Endothelial cell of umbilical vein (primary cell): ENCODE data around the gene ZNF184. TPM values are rescaled to one million over a fixed set of nuclear protein-coding genes. Genes with fewer than 3 reads are reported as not detected.

Source experiments
- BruUV-seq: library from RNA; stranded (reverse); fragments of 400-500 nt; replicated peaks from 2 replicates; lab custom pipeline; 2021; lab: Mats Ljungman, UMichigan
- CTCF ChIA-PET: fragments of 300-600, 350-600 bp; sonication (Branson Sonifier 250); formaldehyde crosslinking; loops from one replicate; lab custom pipeline; 2021; ENCODE audit warnings: antibody characterized with exemption, inconsistent platforms; lab: Charles Lee
- POLR2A ChIA-PET: fragments of 300-600, 350-600 bp; sonication (Branson Sonifier 250); formaldehyde crosslinking; loops from one replicate; lab custom pipeline; 2021; ENCODE audit warnings: antibody characterized with exemption, inconsistent platforms; lab: Charles Lee
- DNase-seq: peaks from one replicate; pipeline ENCODE4 v3.0.0-alpha.2; 2011; ENCODE audit warnings: low read depth, low spot score
- FAIRE-seq: peaks from 2 replicates; lab custom pipeline; 2011; peaks lifted over from hg19 to GRCh38; lab: Jason Lieb, UNC
- H2AFZ ChIP-seq: 2 replicates; pipeline ENCODE4 v1.6.0; 2012; ENCODE audit warnings: low read depth, low read length, control low read depth, inconsistent platforms
- H3K27ac ChIP-seq: 2 replicates; pipeline ENCODE4 v1.5.1; 2011; ENCODE audit warnings: low read depth, mild to moderate bottlenecking, control low read depth, low read length, moderate library complexity; ENCODE audit not compliant: insufficient read depth
- H3K27me3 ChIP-seq, 2 experiments: 2 replicates each; pipeline versions ENCODE4 v1.6.0 to v1.6.1; 2011; ENCODE audit warnings: low read length in 2 of 2, mixed read lengths in 1 of 2; ENCODE audit not compliant: control insufficient read depth in 2 of 2, insufficient read depth in 2 of 2
- H3K36me3 ChIP-seq, 2 experiments: 2 replicates in 1 of 2; 3 replicates in 1 of 2; pipeline ENCODE4 v1.5.1; 2011; ENCODE audit warnings: low read length in 2 of 2, mild to moderate bottlenecking in 1 of 2, moderate library complexity in 1 of 2; ENCODE audit not compliant: control insufficient read depth in 2 of 2, insufficient read depth in 2 of 2; ENCODE audit errors: extremely low read depth in 1 of 2
- H3K4me1 ChIP-seq: 3 replicates; pipeline ENCODE4 v1.5.1; 2011; ENCODE audit warnings: mild to moderate bottlenecking, low read length; ENCODE audit not compliant: control insufficient read depth, insufficient read depth; ENCODE audit errors: extremely low read depth
- H3K4me2 ChIP-seq: 2 replicates; pipeline ENCODE4 v1.6.1; 2011; ENCODE audit warnings: low read length, control low read depth, mixed read lengths; ENCODE audit not compliant: insufficient read depth
- H3K4me3 ChIP-seq, 3 experiments: fragments of 200-600 bp in 1 of 3; sonication (generic), shearing (Covaris generic) in 1 of 3; replicated peaks in 1 of 3; 2 replicates each; pipeline ENCODE4 v1.5.1; 2011 to 2016; ENCODE audit warnings: control low read depth in 3 of 3, low read length in 3 of 3, mild to moderate bottlenecking in 2 of 3, inconsistent platforms in 1 of 3, low read depth in 1 of 3, moderate library complexity in 1 of 3; ENCODE audit not compliant: insufficient read depth in 1 of 3
- H3K79me2 ChIP-seq: 2 replicates; pipeline ENCODE4 v1.6.0; 2012; ENCODE audit warnings: low read length, inconsistent platforms; ENCODE audit not compliant: control insufficient read depth, insufficient read depth
- H3K9ac ChIP-seq: replicated peaks from 2 replicates; pipeline ENCODE3; 2011; ENCODE audit warnings: low read length, control low read depth; ENCODE audit not compliant: insufficient read depth; ENCODE audit errors: extremely low read depth
- H3K9me1 ChIP-seq: replicated peaks from 3 replicates; pipeline ENCODE4 v1.6.0; 2011; ENCODE audit warnings: mild to moderate bottlenecking, low read length; ENCODE audit not compliant: control insufficient read depth, insufficient read depth; ENCODE audit errors: extremely low read depth
- H3K9me3 ChIP-seq: replicated peaks from 2 replicates; pipeline ENCODE4 v1.5.1; 2012; ENCODE audit warnings: low read length, inconsistent platforms; ENCODE audit not compliant: control insufficient read depth, insufficient read depth
- H4K20me1 ChIP-seq: replicated peaks from 2 replicates; pipeline ENCODE3; 2011; ENCODE audit warnings: mild to moderate bottlenecking, low read length; ENCODE audit not compliant: control insufficient read depth, insufficient read depth; ENCODE audit errors: extremely low read depth
- CTCF ChIP-seq, 2 donors: IDR thresholded peaks; 1 replicate in 1 of 2; 2 replicates in 1 of 2; pipeline ENCODE4 v1.5.1; 2011; ENCODE audit warnings: low read length in 2 of 2, mild to moderate bottlenecking in 2 of 2, moderate library complexity in 2 of 2, control low read depth in 1 of 2, inconsistent platforms in 1 of 2, low read depth in 1 of 2; ENCODE audit not compliant: insufficient read depth in 1 of 2; ENCODE audit errors: extremely low read depth in 1 of 2
- EZH2 ChIP-seq: IDR thresholded peaks from 2 replicates; pipeline ENCODE4 v1.6.1; 2012; ENCODE audit warnings: borderline replicate concordance, low read depth, mild to moderate bottlenecking, moderate library complexity, low read length, inconsistent platforms; ENCODE audit not compliant: severe bottlenecking
- FOS ChIP-seq: IDR thresholded peaks from 2 replicates; pipeline ENCODE4 v1.6.1; 2011; ENCODE audit warnings: mild to moderate bottlenecking, low read length, moderate library complexity, borderline replicate concordance; ENCODE audit not compliant: insufficient read depth
- GATA2 ChIP-seq: IDR thresholded peaks from 2 replicates; pipeline ENCODE4 v1.7.0; 2011; ENCODE audit warnings: low read depth, mild to moderate bottlenecking, moderate library complexity, mixed read lengths, low read length; ENCODE audit not compliant: insufficient read length, insufficient read depth
- JUN ChIP-seq: IDR thresholded peaks from 2 replicates; pipeline ENCODE4 v1.6.1; 2011; ENCODE audit warnings: borderline replicate concordance, low read depth; ENCODE audit not compliant: insufficient read length, insufficient read depth
- MYC ChIP-seq: IDR thresholded peaks from one replicate; pipeline ENCODE4 v1.6.1; 2011; ENCODE audit warnings: mild to moderate bottlenecking, low read depth, low read length
- POLR2A ChIP-seq: IDR thresholded peaks from 2 replicates; pipeline ENCODE4 v1.6.1; 2012; ENCODE audit warnings: low read depth, mild to moderate bottlenecking, control low read depth, low read length
- POLR2AphosphoS5 ChIP-seq: IDR thresholded peaks from 2 replicates; pipeline ENCODE4 v1.6.1; 2012; ENCODE audit warnings: low read depth, mild to moderate bottlenecking, control low read depth, low read length, moderate library complexity; ENCODE audit not compliant: insufficient read depth
- dilution Hi-C: fragments of 300-500 bp; cut with MboI; formaldehyde crosslinking; loops from one replicate; pipeline ENCODE4 v1.15.0; 2019; ENCODE audit warnings: low sequenced_read_pairs; ENCODE audit not compliant: extremely low pct_ligation_motif_present
- intact Hi-C: fragments of 100-400 bp; cut with micrococcal nuclease; formaldehyde crosslinking; loops from one replicate; pipeline ENCODE4 v1.10.0; 2022
- polyA plus RNA-seq, 4 experiments: library from polyadenylated mRNA; depleted of rRNA in 3 of 4; stranded (reverse) in 3 of 4; unstranded in 1 of 4; fragments of >200 nt; gene quantifications; 2 replicates each; pipeline versions ENCODE4 v1.2.1 to v1.2.3, GENCODE V29; 2011 to 2012; ENCODE audit warnings: missing spikeins in 1 of 4
- total RNA-seq: library from RNA; stranded (reverse); gene quantifications from 2 replicates; pipeline ENCODE4 v1.2.3, GENCODE V29; 2021
- TF ChIP-seq, protein P1 (sequence below): IDR thresholded peaks from 2 replicates; pipeline ENCODE4 v1.6.1; 2011; ENCODE audit not compliant: insufficient read depth, insufficient read length

The ZNF184 gene
- total and polyA plus RNA-seq, 2 donors (not counting 3 experiments of a cell fraction or from before 2014, with no cell fraction given) = 1.6 to 6.5 TPM

- no peaks in the 10 kb centered on the region for H4K20me1 ChIP-seq
- H3K4me2 ChIP-seq = no peak overlapping the region
- no peaks in the 10 kb centered on the region for H3K9me1 ChIP-seq
- no peak overlapping the region for H2AFZ ChIP-seq
- no TSS peak for BruUV-seq
- H3K79me2 ChIP-seq = no peaks in the 10 kb centered on the region
- H3K27me3 ChIP-seq = no peaks in the 10 kb centered on the region
- no peaks in the 10 kb centered on the region for H3K36me3 ChIP-seq
- H3K27ac ChIP-seq = no peak overlapping the region
- H3K9me3 ChIP-seq = no peaks in the 10 kb centered on the region
- no peak overlapping the region for H3K4me3 ChIP-seq
- intact Hi-C loops = no loop called here
- DNase-seq (no peak), FAIRE-seq (no peak)
- H3K9ac ChIP-seq = no peak overlapping the region
- ChIA-PET POLR2A (no interaction called here), CTCF (no interaction called here)
- dilution Hi-C loops = no loop called here
- no peaks in the 10 kb centered on the region for H3K4me1 ChIP-seq
- TF ChIP-seq MYC (no peak), GATA2 (no peak), EZH2 (no peak), POLR2AphosphoS5 (no peak), POLR2A (no peak), CTCF (IDR thresholded peaks at IDR 0.05; ENCODE audit: extremely low read depth in 1 of 2, insufficient read depth in 1 of 2, low read depth in 1 of 2, low read length in 2 of 2) (no peak), FOS (no peak), JUN (no peak)
- TF ChIP-seq, protein P1, sequence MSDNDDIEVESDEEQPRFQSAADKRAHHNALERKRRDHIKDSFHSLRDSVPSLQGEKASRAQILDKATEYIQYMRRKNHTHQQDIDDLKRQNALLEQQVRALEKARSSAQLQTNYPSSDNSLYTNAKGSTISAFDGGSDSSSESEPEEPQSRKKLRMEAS = no peak
Observed at GRCh38 chr6:27441001-27441400, 31.9 kb downstream of the ZNF184 start.
